Measurements from ENCODE around the gene TRIP13. TPM values are rescaled to one million over a fixed set of nuclear protein-coding genes. Genes with fewer than 3 reads are reported as not detected.

TRIP13 gene
- total and polyA plus RNA-seq, 9 of the 15 experiments (the other 6 are each of a cell fraction or from before 2014, with no cell fraction given) = 24.1 to 116 (median 53.2) TPM

DNA sequence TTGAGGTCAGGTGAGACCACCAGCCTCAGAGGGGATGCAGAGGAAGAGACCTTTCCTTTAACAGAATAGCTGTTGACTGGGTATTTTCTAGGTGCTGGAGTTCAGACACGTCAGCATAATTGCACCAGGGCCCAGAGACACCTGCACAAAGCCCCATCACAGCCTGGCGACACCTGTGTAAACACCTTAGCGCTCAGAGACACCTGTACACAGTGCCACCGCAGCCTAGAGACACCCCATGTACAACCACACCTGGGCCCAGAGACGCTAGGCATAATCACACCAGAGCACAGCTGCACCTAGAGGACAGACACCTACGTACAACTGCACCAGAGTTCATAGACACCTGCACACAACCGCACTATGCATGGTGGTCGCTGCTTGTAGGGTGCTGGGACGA lies 1.0 kb downstream of the TRIP13 start (continued):
- TF ChIP-seq, protein P1, sequence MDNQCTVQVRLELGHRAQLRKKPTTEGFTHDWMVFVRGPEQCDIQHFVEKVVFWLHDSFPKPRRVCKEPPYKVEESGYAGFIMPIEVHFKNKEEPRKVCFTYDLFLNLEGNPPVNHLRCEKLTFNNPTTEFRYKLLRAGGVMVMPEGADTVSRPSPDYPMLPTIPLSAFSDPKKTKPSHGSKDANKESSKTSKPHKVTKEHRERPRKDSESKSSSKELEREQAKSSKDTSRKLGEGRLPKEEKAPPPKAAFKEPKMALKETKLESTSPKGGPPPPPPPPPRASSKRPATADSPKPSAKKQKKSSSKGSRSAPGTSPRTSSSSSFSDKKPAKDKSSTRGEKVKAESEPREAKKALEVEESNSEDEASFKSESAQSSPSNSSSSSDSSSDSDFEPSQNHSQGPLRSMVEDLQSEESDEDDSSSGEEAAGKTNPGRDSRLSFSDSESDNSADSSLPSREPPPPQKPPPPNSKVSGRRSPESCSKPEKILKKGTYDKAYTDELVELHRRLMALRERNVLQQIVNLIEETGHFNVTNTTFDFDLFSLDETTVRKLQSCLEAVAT (IDR thresholded peaks at IDR 0.05) = no peak
- no peak for TF ChIP-seq ZNF695 (CRISPR knock-in tag; IDR thresholded peaks at IDR 0.05)
- no peak for TF ChIP-seq VEZF1 (CRISPR knock-in tag; IDR thresholded peaks at IDR 0.05)
- TF ChIP-seq RBM39 (optimal IDR thresholded peaks at IDR 0.05; ENCODE audit: low read depth, low read length) = no peak
- TF ChIP-seq ZNF507 (tag; conservative IDR thresholded peaks at IDR 0.05) = no peak
- TF ChIP-seq ATF3 (IDR thresholded peaks at IDR 0.05) = no peak
- no peak for TF ChIP-seq ATF3 (CRISPR knock-in tag; conservative IDR thresholded peaks at IDR 0.05)
- TF ChIP-seq KLF10 (CRISPR knock-in tag; IDR thresholded peaks at IDR 0.05) = no peak
- TF ChIP-seq DMBX1 (CRISPR knock-in tag; IDR thresholded peaks at IDR 0.05; ENCODE audit: borderline replicate concordance) = no peak

Measured in K562 (cell line).